Esophagus squamous epithelium (tissue), 5 donors: ENCODE data around the gene SPTLC2. TPM values are rescaled to one million over a fixed set of nuclear protein-coding genes. Genes with fewer than 3 reads are reported as not detected.

ENCODE experiments used
- DNase-seq: peaks from one replicate; lab custom pipeline; 2025; lab: John Stamatoyannopoulos, UW
- H3K27ac ChIP-seq, 4 donors: fragments of 200-600 bp; sonication (generic); one replicate each; pipeline ENCODE4 v1.5.1; 2016 to 2019; ENCODE audit warnings: mild to moderate bottlenecking in 1 of 4
- H3K27me3 ChIP-seq, 4 donors: fragments of 200-600 bp; sonication (generic); 1 replicate in 3 of 4; 2 replicates in 1 of 4; pipeline versions ENCODE4 v1.5.1 to v1.6.0; 2017 to 2021; ENCODE audit warnings: antibody characterized with exemption in 1 of 4
- H3K36me3 ChIP-seq, 3 donors: fragments of 200-600 bp; sonication (generic); one replicate each; pipeline ENCODE4 v1.5.1; 2016 to 2019
- H3K4me1 ChIP-seq, 3 donors: fragments of 200-600 bp; sonication (generic); one replicate each; pipeline ENCODE4 v1.5.1; 2017 to 2019
- H3K4me3 ChIP-seq, 4 donors: fragments of 200-600 bp; sonication (generic); 1 replicate in 3 of 4; 2 replicates in 1 of 4; pipeline ENCODE4 v1.5.1; 2016 to 2019; ENCODE audit warnings: mild to moderate bottlenecking in 2 of 4, moderate library complexity in 1 of 4
- H3K9me3 ChIP-seq, 3 donors: fragments of 200-600 bp; sonication (generic); one replicate each; pipeline ENCODE4 v1.5.1; 2016 to 2019
- POLR2A ChIP-seq, 4 donors: fragments of 450-650 bp; IDR thresholded peaks; one replicate each; pipeline ENCODE4 v1.6.1; 2017; ENCODE audit warnings: antibody characterized with exemption in 4 of 4, mild to moderate bottlenecking in 4 of 4, moderate library complexity in 3 of 4
- WGBS, 2 donors: methylation state at CpG; one replicate each; pipeline ENCODE4 v1.1.5; 2018; 5-methylcytosine and 5-hydroxymethylcytosine counted together
- intact Hi-C: fragments of 100-400 bp; cut with DNase I; formaldehyde crosslinking; loops from one replicate; pipeline ENCODE4 v1.15.0; 2022
- total RNA-seq, 4 donors: library from RNA; depleted of rRNA; stranded (reverse); fragments of >200 nt; gene quantifications; one replicate each; pipeline ENCODE4 v1.1.0, GENCODE V29; 2016
- TF ChIP-seq, protein P1 (sequence below), 6 experiments: fragments of 450-650 bp in 4 of 6; fragments of 200-600 bp in 2 of 6; sonication (generic) in 2 of 6; IDR thresholded peaks; one replicate each; pipeline ENCODE4 v1.5.1; 2016 to 2019; ENCODE audit warnings: antibody characterized with exemption in 6 of 6, mild to moderate bottlenecking in 4 of 6, moderate library complexity in 4 of 6
- donor health status: DM: yes; HTN: yes; CAD: no.

Gene SPTLC2
- total RNA-seq, 4 donors from 2014 or later = 35.1 to 50.5 (median 39.9) TPM

DNA sequence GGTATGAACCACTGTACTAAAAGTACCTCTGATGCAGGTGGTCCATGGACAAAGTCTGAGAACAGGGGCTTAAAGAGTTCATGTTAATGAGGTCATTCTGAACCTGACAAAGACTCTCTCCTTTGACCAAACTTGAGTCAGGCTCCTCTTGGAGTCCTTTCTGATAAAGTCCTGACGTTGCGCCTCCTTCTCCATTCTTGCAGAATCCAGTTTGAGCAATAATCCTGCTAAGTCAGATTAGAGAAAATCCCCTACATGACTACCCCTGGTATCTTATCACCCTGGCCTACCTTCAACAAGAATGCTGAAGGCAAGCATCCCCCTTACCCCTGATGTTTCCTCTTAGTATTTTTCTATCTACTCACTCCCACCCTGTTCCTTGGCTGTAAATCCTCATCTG is 71.9 kb downstream of the SPTLC2 start:
- no peak overlapping the region for H3K4me3 ChIP-seq
- H3K27me3 ChIP-seq = no peaks in the 10 kb centered on the region
- TF ChIP-seq, protein P1, sequence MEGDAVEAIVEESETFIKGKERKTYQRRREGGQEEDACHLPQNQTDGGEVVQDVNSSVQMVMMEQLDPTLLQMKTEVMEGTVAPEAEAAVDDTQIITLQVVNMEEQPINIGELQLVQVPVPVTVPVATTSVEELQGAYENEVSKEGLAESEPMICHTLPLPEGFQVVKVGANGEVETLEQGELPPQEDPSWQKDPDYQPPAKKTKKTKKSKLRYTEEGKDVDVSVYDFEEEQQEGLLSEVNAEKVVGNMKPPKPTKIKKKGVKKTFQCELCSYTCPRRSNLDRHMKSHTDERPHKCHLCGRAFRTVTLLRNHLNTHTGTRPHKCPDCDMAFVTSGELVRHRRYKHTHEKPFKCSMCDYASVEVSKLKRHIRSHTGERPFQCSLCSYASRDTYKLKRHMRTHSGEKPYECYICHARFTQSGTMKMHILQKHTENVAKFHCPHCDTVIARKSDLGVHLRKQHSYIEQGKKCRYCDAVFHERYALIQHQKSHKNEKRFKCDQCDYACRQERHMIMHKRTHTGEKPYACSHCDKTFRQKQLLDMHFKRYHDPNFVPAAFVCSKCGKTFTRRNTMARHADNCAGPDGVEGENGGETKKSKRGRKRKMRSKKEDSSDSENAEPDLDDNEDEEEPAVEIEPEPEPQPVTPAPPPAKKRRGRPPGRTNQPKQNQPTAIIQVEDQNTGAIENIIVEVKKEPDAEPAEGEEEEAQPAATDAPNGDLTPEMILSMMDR (IDR thresholded peaks at IDR 0.05) = no peak
- no peak for TF ChIP-seq POLR2A (IDR thresholded peaks at IDR 0.05)
- no peaks in the 10 kb centered on the region for H3K9me3 ChIP-seq
- H3K4me1 ChIP-seq = peaks cover 0 to 17% (median 9%) of the 10 kb centered on the region in 3 donors
- DNase-seq = no peak
- WGBS, 2 donors = 82 to 92% methylated on average over 2 of the region's 2 CpGs
- H3K36me3 ChIP-seq = peaks cover 0 to 93% (median 3%) of the 10 kb centered on the region in 3 donors
- intact Hi-C loops = loop anchor here (10.0 kb wide), 1 partner anchor 80 kb away; no protein-coding TSS in a partner anchor
- H3K27ac ChIP-seq = no peak overlapping the region

DNA sequence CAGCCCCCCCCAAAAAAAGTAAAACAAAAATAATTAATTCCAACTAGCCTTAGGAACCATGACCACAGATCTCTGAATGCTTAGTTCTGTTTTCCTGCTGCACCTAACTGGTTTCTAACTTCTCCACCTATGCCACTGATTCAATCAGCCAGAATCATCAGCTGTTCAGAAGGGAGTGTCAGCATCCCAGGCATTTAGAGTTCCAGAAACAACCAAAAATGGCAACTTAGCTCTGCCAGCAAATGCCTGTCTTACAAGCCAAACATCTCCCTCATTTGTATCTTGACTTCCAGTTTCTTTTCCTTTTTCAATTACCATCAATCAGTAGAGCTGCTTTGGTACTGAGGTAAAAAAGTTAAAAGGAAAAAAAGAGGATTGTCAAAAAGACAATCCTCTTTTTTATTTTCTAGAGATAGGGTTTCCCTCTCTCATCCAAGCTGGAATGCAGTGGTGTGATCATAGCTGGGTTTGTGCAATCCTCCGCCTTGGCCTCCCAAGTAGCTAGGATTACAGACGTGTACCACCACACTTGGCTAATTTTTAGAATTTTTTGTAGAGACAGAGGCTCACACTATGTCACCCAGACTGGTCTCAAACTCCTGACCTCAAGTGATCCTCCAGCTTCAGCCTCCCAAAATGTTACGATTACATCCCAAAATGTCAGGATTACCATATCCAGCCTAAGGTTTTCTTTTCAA is 72.7 kb downstream of the SPTLC2 start:
- no peak for TF ChIP-seq POLR2A (IDR thresholded peaks at IDR 0.05)
- TF ChIP-seq, protein P1 (IDR thresholded peaks at IDR 0.05) = no peak
- WGBS, 2 donors = 88% methylated on average over 3 of the region's 3 CpGs
- no peak for DNase-seq
- Histone ChIP-seq H3K9me3 (no peaks in the 10 kb centered on the region), H3K36me3 (peaks cover 0 to 90% (median 3%) of the 10 kb centered on the region in 3 donors), H3K27me3 (no peaks in the 10 kb centered on the region), H3K27ac (peak overlapping the region in 3 of 4 donors; percentile 68 to 69 (median 69)), H3K4me1 (peaks cover 0 to 17% (median 9%) of the 10 kb centered on the region in 3 donors), H3K4me3 (no peak overlapping the region)
- intact Hi-C loops = loop anchor here (10.0 kb wide), 1 partner anchor 79 kb away; no protein-coding TSS in a partner anchor

DNA sequence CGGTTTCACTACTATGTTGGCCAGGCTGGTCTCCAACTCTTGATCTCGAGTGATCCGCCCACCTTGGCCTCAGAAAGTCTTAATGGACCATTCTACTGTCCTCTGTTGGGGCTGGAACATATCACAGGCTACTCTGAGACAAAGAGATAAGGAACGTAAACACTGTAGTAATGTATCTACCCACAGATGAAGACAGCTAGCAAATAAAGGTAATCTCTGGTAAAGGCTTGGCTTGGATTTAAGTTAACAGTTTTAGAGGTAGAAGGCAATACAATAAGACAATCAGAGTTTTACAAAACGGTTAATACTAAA is 73.2 kb downstream of the SPTLC2 start:
- Histone ChIP-seq H3K27ac (peak overlapping the region in 3 of 4 donors; percentile 68 to 69 (median 69)), H3K4me3 (no peak overlapping the region), H3K9me3 (no peaks in the 10 kb centered on the region), H3K36me3 (peaks cover 0 to 88% (median 3%) of the 10 kb centered on the region in 3 donors), H3K4me1 (peaks cover 0 to 17% (median 9%) of the 10 kb centered on the region in 3 donors), H3K27me3 (no peaks in the 10 kb centered on the region)
- intact Hi-C loops = loop anchor here (10.0 kb wide), 1 partner anchor 78 kb away; no protein-coding TSS in a partner anchor
- no peak for DNase-seq
- WGBS, 2 donors = 79 to 85% methylated on average over 5 of the region's 5 CpGs
- TF ChIP-seq POLR2A (IDR thresholded peaks at IDR 0.05) = no peak
- TF ChIP-seq, protein P1 (IDR thresholded peaks at IDR 0.05) = no peak

DNA sequence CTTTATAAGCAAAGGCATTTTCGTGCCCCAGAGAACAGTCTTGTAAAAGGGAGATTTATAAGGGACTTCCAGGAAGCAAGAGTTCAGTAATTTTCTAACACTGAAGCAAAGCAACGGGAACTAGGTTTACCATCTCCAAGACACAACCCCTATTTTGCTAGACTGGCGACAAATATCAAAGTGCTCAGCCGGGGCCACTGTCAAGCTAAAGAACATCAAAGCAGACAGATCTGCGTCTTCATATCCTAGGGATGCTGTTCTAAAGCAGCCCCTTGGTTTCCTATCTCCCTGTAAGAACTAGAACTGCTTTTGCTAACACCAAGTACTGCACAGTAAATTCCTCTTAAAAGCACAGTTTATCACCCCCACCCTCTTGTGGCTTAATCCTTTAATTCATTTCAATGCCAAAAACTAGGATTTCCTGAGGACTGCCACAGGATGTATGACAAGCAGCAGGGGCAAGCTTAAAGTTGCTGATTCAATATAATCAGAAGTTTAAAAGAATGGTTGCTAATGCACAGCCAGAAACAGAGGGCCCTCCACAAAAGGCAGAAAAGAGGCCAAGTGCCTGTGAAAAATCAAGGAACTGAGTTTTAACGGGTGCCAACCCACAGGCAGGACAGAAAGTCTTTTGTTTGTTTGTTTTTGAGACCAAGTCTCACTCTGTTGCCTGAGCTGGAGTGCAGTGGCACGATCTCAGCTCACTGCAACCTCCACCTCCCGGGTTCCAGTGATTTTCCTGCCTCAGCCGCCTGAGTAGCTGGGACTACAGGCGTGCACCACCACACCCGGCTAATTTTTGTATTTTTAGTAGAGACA is 73.8 kb downstream of the SPTLC2 start:
- Histone ChIP-seq H3K4me3 (no peak overlapping the region), H3K27me3 (no peaks in the 10 kb centered on the region), H3K4me1 (peaks cover 0 to 17% (median 9%) of the 10 kb centered on the region in 3 donors), H3K27ac (peak overlapping the region; percentile 3 to 69 (median 68)), H3K9me3 (no peaks in the 10 kb centered on the region), H3K36me3 (peaks cover 0 to 83% (median 3%) of the 10 kb centered on the region in 3 donors)
- intact Hi-C loops = loop anchor here (10.0 kb wide), 1 partner anchor 78 kb away; no protein-coding TSS in a partner anchor
- TF ChIP-seq POLR2A (IDR thresholded peaks at IDR 0.05) = no peak
- TF ChIP-seq, protein P1 (IDR thresholded peaks at IDR 0.05) = no peak
- DNase-seq = no peak
- 57 to 59% methylated on average over 11 of the region's 11 CpGs for WGBS, 2 donors
